Measurements from ENCODE around the gene EDEM2. TPM values are rescaled to one million over a fixed set of nuclear protein-coding genes. Genes with fewer than 3 reads are reported as not detected.

EDEM2 gene
- total and polyA plus RNA-seq, 2 of the 13 experiments (the other 11 are each of a cell fraction or from before 2014, with no cell fraction given) = 33.1 to 46.9 TPM

DNA sequence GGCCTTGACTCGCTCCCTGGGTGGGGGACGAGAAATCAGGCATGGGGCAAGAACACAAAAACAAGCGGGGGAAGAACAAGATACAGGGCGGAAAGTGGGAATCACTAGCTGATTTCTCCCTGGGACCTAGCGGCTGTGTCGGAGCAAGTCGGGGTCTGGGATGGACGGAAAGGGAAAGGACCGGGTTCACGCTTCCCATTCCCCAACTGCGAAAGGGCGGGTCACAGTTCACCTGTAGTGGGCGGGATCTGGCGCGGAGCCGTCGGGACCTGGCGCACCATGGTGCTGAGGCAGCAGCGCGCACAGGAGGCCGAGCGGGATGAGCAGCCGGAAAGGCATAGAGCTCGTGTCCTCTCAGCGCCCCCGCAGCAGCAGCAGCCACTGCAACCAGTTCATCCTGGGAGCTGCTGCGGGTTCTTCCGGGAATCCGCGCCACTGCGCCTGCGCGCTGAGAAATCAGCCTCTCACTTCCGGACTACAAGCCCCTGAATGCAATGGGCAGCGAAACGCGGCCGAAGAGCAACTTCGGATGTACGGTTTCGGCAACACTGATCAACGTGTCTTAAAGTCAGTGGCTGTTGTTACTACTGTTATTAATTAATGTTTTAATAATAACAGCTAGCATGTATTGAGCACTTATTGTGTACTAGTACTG is at the start of gene EDEM2 (continued):
- TF ChIP-seq, protein P1, sequence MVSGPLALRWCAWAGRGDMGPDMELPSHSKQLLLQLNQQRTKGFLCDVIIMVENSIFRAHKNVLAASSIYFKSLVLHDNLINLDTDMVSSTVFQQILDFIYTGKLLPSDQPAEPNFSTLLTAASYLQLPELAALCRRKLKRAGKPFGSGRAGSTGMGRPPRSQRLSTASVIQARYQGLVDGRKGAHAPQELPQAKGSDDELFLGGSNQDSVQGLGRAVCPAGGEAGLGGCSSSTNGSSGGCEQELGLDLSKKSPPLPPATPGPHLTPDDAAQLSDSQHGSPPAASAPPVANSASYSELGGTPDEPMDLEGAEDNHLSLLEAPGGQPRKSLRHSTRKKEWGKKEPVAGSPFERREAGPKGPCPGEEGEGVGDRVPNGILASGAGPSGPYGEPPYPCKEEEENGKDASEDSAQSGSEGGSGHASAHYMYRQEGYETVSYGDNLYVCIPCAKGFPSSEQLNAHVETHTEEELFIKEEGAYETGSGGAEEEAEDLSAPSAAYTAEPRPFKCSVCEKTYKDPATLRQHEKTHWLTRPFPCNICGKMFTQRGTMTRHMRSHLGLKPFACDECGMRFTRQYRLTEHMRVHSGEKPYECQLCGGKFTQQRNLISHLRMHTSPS (CRISPR knock-in tag; IDR thresholded peaks at IDR 0.05; ENCODE audit: low read depth) = peak; percentile 75; the same call in 1 of the 2 replicates
- TF ChIP-seq PHF21A (CRISPR knock-in tag; IDR thresholded peaks at IDR 0.05) (peak; percentile 94), CBX1 (IDR thresholded peaks at IDR 0.05; ENCODE audit: low read depth) (peak; percentile 74), ZNF468 (CRISPR knock-in tag; IDR thresholded peaks at IDR 0.05) (no peak), SNAI1 (CRISPR knock-in tag; IDR thresholded peaks at IDR 0.05; ENCODE audit: borderline replicate concordance) (no peak; the same call in 1 of the 2 replicates), ZNF207 (IDR thresholded peaks at IDR 0.05; ENCODE audit: borderline replicate concordance) (no peak), ARNT (IDR thresholded peaks at IDR 0.05) (no peak), TBX2 (CRISPR knock-in tag; IDR thresholded peaks at IDR 0.05; ENCODE audit: borderline replicate concordance) (peak; percentile 75), REPIN1 (CRISPR knock-in tag; IDR thresholded peaks at IDR 0.05; ENCODE audit: borderline replicate concordance, low read depth) (peak; percentile 92; the same call in 1 of the 2 replicates), GZF1 (CRISPR knock-in tag; IDR thresholded peaks at IDR 0.05) (no peak), EP300 (IDR thresholded peaks at IDR 0.05; ENCODE audit: low read depth in 2 of 2, low read length in 2 of 2) (peak in 1 of 2 experiments; percentile 32; a peak in 1 of 4 replicates), EP300 (CRISPR knock-in tag; IDR thresholded peaks at IDR 0.05; ENCODE audit: borderline replicate concordance) (no peak; the same call in 1 of the 2 replicates), RARG (CRISPR knock-in tag; IDR thresholded peaks at IDR 0.05; ENCODE audit: low read depth) (peak; percentile 91; the same call in 1 of the 2 replicates), ZNF431 (CRISPR knock-in tag; IDR thresholded peaks at IDR 0.05; ENCODE audit: borderline replicate concordance, low read depth) (peak; percentile 85), ZNF703 (CRISPR knock-in tag; IDR thresholded peaks at IDR 0.05; ENCODE audit: borderline replicate concordance) (no peak; the same call in 1 of the 2 replicates), NR2F1 (CRISPR knock-in tag; IDR thresholded peaks at IDR 0.05) (no peak; a peak in 1 of 4 replicates), TCF7 (IDR thresholded peaks at IDR 0.05; ENCODE audit: low read depth) (no peak), HOXA7 (CRISPR knock-in tag; IDR thresholded peaks at IDR 0.05) (no peak)
- TF ChIP-seq, protein P2, sequence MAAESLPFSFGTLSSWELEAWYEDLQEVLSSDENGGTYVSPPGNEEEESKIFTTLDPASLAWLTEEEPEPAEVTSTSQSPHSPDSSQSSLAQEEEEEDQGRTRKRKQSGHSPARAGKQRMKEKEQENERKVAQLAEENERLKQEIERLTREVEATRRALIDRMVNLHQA (CRISPR knock-in tag; IDR thresholded peaks at IDR 0.05) = 0 out of 2 replicates have a peak, but pooled peaks have one; percentile 13
- TF ChIP-seq, protein P3, sequence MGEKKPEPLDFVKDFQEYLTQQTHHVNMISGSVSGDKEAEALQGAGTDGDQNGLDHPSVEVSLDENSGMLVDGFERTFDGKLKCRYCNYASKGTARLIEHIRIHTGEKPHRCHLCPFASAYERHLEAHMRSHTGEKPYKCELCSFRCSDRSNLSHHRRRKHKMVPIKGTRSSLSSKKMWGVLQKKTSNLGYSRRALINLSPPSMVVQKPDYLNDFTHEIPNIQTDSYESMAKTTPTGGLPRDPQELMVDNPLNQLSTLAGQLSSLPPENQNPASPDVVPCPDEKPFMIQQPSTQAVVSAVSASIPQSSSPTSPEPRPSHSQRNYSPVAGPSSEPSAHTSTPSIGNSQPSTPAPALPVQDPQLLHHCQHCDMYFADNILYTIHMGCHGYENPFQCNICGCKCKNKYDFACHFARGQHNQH (CRISPR knock-in tag; IDR thresholded peaks at IDR 0.05) = peak; percentile 78
- TF ChIP-seq, protein P4, sequence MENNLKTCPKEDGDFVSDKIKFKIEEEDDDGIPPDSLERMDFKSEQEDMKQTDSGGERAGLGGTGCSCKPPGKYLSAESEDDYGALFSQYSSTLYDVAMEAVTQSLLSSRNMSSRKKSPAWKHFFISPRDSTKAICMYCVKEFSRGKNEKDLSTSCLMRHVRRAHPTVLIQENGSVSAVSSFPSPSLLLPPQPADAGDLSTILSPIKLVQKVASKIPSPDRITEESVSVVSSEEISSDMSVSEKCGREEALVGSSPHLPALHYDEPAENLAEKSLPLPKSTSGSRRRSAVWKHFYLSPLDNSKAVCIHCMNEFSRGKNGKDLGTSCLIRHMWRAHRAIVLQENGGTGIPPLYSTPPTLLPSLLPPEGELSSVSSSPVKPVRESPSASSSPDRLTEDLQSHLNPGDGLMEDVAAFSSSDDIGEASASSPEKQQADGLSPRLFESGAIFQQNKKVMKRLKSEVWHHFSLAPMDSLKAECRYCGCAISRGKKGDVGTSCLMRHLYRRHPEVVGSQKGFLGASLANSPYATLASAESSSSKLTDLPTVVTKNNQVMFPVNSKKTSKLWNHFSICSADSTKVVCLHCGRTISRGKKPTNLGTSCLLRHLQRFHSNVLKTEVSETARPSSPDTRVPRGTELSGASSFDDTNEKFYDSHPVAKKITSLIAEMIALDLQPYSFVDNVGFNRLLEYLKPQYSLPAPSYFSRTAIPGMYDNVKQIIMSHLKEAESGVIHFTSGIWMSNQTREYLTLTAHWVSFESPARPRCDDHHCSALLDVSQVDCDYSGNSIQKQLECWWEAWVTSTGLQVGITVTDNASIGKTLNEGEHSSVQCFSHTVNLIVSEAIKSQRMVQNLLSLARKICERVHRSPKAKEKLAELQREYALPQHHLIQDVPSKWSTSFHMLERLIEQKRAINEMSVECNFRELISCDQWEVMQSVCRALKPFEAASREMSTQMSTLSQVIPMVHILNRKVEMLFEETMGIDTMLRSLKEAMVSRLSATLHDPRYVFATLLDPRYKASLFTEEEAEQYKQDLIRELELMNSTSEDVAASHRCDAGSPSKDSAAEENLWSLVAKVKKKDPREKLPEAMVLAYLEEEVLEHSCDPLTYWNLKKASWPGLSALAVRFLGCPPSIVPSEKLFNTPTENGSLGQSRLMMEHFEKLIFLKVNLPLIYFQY (CRISPR knock-in tag; IDR thresholded peaks at IDR 0.05; ENCODE audit: borderline replicate concordance) = peak; percentile 30; the same call in 1 of the 2 replicates
- TF ChIP-seq, protein P5, sequence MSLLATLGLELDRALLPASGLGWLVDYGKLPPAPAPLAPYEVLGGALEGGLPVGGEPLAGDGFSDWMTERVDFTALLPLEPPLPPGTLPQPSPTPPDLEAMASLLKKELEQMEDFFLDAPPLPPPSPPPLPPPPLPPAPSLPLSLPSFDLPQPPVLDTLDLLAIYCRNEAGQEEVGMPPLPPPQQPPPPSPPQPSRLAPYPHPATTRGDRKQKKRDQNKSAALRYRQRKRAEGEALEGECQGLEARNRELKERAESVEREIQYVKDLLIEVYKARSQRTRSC (CRISPR knock-in tag; IDR thresholded peaks at IDR 0.05; ENCODE audit: low read depth) = peak; percentile 95

Measured in HepG2 (cell line).